Right atrium auricular region (tissue), 2 donors: ENCODE data around the gene AATK. TPM values are rescaled to one million over a fixed set of nuclear protein-coding genes. Genes with fewer than 3 reads are reported as not detected.

Experiments used
- DNase-seq: peaks from one replicate; pipeline ENCODE4 v3.0.0-alpha.2; 2019; ENCODE audit warnings: low spot score
- H3K27ac ChIP-seq, 2 donors: fragments of 200-600 bp; sonication (generic); 1 replicate in 1 of 2; 2 replicates in 1 of 2; pipeline ENCODE4 v1.5.1; 2016 to 2019
- H3K27me3 ChIP-seq, 2 donors: fragments of 200-600 bp; sonication (generic); one replicate each; pipeline versions ENCODE4 v1.5.1 to v1.6.0; 2017 to 2019
- H3K36me3 ChIP-seq: fragments of 200-600 bp; sonication (generic); one replicate; pipeline ENCODE4 v1.5.1; 2016
- H3K4me1 ChIP-seq, 2 donors: fragments of 200-600 bp; sonication (generic); one replicate each; pipeline versions ENCODE4 v1.5.1 to v1.6.0; 2017 to 2019
- H3K4me3 ChIP-seq, 2 donors: fragments of 200-600 bp; sonication (generic); 1 replicate in 1 of 2; 2 replicates in 1 of 2; pipeline ENCODE4 v1.5.1; 2017 to 2019; ENCODE audit warnings: mild to moderate bottlenecking in 1 of 2, moderate library complexity in 1 of 2
- H3K9me3 ChIP-seq, 2 donors: fragments of 200-600 bp; sonication (generic); one replicate each; pipeline ENCODE4 v1.5.1; 2019
- total RNA-seq, 2 donors: library from RNA; depleted of rRNA; stranded (reverse); fragments of >200 nt; gene quantifications; one replicate each; pipeline ENCODE4 v1.1.0, GENCODE V29; 2016
- TF ChIP-seq, protein P1 (sequence below), 2 donors: fragments of 200-600 bp; sonication (generic); IDR thresholded peaks; one replicate each; pipeline ENCODE4 v1.5.1; 2019; ENCODE audit warnings: antibody characterized with exemption in 2 of 2

Gene AATK
- total RNA-seq, 2 donors from 2014 or later: 5.4 to 6.5 TPM

DNA sequence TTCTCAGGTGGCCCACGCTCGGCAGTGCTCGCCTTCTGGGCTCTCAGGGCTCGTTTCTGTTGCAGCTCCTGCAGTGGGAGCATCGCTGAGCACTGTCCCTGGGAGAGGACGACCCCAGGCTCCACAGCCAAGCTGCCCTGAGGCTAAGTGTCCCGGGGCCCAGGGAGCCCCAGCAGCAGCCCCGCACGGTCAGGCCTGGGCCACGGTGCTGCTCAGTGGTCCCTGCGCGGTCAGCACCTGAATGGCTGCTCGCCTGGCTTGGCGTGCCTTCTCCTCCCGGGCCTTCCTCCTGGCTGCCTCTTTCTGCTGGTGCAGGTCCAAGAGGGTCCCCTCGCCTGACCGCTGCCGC, 33.4 kb upstream of the AATK start:
- no peak overlapping the region for H3K27ac ChIP-seq
- no peaks in the 10 kb centered on the region for H3K36me3 ChIP-seq
- no peaks in the 10 kb centered on the region for H3K9me3 ChIP-seq
- no peak for DNase-seq
- no peak overlapping the region for H3K4me3 ChIP-seq
- TF ChIP-seq, protein P1, sequence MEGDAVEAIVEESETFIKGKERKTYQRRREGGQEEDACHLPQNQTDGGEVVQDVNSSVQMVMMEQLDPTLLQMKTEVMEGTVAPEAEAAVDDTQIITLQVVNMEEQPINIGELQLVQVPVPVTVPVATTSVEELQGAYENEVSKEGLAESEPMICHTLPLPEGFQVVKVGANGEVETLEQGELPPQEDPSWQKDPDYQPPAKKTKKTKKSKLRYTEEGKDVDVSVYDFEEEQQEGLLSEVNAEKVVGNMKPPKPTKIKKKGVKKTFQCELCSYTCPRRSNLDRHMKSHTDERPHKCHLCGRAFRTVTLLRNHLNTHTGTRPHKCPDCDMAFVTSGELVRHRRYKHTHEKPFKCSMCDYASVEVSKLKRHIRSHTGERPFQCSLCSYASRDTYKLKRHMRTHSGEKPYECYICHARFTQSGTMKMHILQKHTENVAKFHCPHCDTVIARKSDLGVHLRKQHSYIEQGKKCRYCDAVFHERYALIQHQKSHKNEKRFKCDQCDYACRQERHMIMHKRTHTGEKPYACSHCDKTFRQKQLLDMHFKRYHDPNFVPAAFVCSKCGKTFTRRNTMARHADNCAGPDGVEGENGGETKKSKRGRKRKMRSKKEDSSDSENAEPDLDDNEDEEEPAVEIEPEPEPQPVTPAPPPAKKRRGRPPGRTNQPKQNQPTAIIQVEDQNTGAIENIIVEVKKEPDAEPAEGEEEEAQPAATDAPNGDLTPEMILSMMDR (IDR thresholded peaks at IDR 0.05): no peak
- peaks cover 0 to 9% of the 10 kb centered on the region in 2 donors for H3K4me1 ChIP-seq
- no peaks in the 10 kb centered on the region for H3K27me3 ChIP-seq

DNA sequence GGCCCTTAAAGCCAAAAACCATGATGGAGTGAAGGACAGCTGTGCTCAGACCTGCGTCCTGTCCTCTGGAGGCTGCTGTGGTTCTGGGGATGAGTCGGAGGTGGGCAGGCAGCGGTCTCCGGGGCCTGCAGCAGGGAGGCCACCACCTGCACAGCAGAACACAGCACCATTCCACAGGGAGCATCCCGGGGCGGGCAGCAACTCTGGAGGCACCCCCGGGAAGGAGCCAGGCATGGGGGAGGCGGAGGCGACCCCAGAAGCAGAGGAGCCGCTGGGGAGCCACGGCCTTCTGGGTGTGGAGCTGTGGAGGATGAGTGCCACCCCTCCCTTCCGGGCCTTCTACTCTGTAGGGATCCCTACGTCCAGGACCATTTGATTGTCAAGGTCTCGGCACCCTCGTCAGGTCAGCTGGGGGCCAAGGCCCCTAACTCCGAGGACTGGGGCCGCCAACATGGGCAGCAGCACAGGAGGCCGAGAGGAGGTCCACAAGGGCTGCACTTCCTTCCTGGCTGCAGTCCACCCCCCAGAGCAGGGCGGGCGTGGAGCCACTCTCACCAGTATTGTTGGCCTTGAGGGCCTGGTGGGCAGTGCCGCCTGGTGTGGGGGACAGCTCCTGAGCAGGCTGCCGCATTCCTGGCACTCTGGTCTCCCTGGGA, 32.9 kb upstream of the AATK start:
- Histone ChIP-seq H3K27ac (no peak overlapping the region), H3K27me3 (no peaks in the 10 kb centered on the region), H3K9me3 (no peaks in the 10 kb centered on the region), H3K4me3 (no peak overlapping the region), H3K36me3 (no peaks in the 10 kb centered on the region), H3K4me1 (peaks cover 0 to 9% of the 10 kb centered on the region in 2 donors)
- TF ChIP-seq, protein P1 (IDR thresholded peaks at IDR 0.05): no peak
- DNase-seq: no peak

DNA sequence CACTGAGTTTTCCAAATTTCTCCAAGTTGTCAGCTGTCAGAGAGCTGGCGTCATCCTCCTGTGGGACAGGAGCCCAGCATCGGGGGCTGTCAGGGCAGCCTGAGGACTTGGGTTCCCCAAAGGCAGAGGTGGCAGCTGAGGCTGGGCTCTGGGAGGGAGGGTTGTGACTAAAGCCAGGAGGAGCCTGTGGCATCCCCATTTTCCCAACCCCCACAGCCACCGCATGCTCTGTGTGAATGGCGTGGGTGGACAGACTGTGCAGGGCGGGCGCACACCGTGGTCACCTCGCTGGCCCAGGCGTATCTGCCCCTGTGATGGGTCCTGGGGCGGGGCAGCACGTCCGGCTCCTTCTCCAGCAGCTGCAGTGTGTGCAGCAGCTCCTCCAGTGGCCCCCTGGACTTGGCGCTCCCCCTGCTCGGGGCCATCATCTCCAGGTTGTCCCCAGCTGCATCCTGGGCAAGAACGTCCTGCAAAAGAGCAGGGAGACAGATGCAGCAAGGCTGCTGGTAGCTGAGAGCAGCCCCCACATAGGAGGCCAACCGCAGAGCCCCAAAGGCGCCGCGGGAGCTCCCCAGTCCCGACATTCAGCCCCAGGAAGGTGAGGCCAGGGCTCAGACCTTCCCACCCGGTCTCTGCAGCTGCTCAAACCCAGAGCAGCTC, 31.9 kb upstream of the AATK start:
- H3K4me3 ChIP-seq: no peak overlapping the region

DNA sequence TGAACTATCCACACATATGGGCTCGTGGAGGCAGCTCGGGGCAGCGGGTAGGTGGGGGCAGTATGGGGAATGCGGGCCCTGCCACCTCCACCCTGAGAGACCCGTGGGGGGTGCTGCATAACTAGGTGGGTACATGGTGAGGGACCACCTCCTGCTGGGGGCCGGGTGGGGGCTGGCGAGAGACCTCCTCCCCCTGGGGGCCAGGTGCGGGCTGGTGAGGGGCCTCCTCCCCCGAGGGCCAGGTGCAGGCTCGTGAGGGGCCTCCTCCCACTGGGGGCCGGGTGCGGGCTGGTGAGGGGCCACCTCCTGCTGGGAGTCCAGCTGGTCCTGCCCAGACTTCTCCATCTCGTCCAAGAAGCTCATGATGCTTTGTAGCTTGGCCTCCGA, 31.4 kb upstream of the AATK start:
- Histone ChIP-seq H3K9me3 (no peaks in the 10 kb centered on the region), H3K36me3 (no peaks in the 10 kb centered on the region), H3K27me3 (no peaks in the 10 kb centered on the region), H3K4me3 (no peak overlapping the region), H3K27ac (no peak overlapping the region), H3K4me1 (peaks cover 0 to 9% of the 10 kb centered on the region in 2 donors)
- TF ChIP-seq, protein P1 (IDR thresholded peaks at IDR 0.05): no peak
- no peak for DNase-seq

More for the DNA sequence above, 31.9 kb upstream of the AATK start:
- Histone ChIP-seq H3K27ac (no peak overlapping the region), H3K36me3 (no peaks in the 10 kb centered on the region), H3K4me1 (peaks cover 0 to 9% of the 10 kb centered on the region in 2 donors), H3K9me3 (no peaks in the 10 kb centered on the region), H3K27me3 (no peaks in the 10 kb centered on the region)
- TF ChIP-seq, protein P1 (IDR thresholded peaks at IDR 0.05): no peak
- DNase-seq: no peak

DNA sequence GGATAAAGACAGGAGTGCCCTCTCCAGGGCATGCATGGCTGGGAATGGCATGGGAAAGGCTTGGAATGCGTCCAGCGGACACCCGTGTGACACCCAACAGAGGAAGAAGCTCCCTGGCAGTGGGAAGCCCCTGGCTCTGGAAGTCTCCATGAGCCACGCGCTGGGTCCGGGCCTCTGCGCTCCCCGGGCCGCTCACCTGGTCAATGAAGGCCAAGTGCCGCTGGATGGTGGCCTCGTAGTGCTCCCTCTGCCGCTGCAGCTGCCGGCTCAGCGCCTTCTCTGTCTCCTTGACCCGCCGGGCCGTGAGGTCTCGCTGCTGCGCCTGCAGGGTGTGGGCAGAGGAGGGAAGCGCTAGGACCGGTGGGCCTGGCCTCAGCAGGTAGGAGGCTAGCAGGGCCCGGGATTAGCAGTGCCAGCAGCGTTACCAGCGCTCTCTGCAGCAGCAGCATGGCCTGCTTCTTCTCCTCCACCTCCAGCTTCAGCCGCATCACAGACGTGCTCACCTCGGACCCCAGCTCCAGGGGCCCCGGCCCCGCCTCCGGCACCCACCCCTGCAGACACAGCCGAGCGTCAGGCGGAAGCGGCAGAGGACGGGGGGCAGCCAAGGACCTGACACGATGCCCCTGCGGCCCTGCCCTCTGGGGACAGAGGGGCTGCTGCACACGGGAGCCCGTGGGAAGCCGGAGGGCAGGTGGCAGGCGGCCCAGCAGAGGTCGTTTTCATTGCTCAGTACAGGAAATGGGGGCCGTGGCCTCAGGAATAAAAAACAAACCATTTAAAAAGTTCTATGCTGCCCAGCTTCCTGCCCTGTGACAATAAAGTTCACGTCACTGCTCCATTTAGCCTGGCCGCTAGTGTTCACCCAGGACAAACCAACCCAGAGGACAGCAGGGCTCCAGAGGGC, 30.7 kb upstream of the AATK start:
- DNase-seq: no peak
- H3K4me1 ChIP-seq: peaks cover 0 to 9% of the 10 kb centered on the region in 2 donors
- H3K4me3 ChIP-seq: no peak overlapping the region
- H3K27ac ChIP-seq: no peak overlapping the region
- H3K9me3 ChIP-seq: no peaks in the 10 kb centered on the region
- TF ChIP-seq, protein P1 (IDR thresholded peaks at IDR 0.05): no peak
- H3K36me3 ChIP-seq: no peaks in the 10 kb centered on the region
- H3K27me3 ChIP-seq: no peaks in the 10 kb centered on the region
